ENCODE measurements around the gene HPD.

DNA sequence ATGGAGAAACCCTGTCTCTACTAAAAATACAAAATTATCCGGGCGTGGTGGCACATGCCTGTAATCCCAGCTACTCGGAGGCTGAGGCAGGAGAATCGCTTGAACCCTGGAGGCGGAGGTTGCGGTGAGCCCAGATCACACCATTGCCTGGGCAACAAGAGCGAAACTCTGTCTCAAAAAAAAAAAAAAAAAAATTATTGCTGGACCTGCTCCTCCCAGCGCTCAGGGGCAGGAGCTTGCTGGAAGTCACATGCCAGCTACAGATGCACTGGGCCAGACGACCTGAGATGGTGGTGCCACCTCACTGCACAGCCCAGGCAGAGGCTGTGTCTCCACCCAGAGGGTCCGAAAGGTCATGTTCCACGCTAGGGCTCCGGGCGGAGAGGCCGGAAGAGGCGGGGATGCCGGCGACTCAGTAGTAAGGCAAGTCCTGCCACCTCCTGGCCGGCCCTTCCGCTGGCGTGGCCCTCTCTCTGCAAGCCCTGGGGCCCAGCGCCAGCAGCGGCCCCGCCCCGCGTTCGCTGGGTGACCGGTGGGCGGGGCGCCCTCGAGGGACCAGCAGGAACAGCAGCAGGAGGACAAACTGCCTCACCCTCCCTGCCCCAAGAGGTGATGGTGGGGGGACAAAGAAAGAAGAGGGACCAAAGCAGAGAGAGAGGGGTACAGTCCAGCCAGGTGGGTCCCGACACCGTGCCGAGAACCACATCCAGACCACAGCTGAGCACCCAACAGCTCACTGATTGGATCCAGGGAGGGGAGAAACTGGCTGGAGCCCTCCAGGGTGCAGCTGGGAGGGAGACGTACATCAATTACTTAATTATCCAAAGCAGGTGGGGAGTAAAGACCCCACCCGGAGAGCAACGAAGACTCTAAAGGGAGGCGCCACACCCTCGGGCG, 61.6 kb downstream of the HPD start:
- TF ChIP-seq CTCF (IDR thresholded peaks at IDR 0.05): peak; percentile 22 to 73 (median 62)
- peak; percentile 56 to 83 for TF ChIP-seq EP300 (IDR thresholded peaks at IDR 0.05)
